Stimulated activated CD8-positive, alpha-beta memory T cell treated with anti-CD3 and anti-CD28 coated beads, Interleukin-15, amount 100 ng/mL, for 1 hour (primary cell): ENCODE results near the gene KCNG2.

Experiments
- DNase-seq: peaks from one replicate; pipeline ENCODE4 v3.0.0-alpha.2; 2020; ENCODE audit warnings: low read depth

KCNG2 gene

GRCh38 chr18:79784965-79785770 is 12.6 kb upstream of the KCNG2 start:
- no peak for DNase-seq

DNA sequence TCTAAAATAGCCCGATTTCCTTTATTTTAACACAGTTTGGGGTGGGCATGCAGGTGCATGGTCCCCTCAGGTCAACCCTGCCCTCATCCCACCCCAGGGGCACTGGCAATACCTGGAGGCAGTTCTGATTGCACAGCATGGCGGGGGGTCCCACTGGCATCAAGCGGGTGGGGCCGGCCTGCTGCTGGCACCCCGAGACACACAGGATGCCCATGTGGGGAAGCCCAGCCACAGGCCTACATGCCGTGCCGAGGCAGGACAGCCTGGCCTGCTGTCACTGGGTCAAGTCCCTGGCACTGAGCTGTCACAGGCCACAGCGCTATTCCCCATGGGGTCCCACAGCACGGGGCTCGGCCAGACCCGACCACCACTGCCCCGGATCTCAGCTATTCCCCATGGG is 11.9 kb upstream of the KCNG2 start:
- no peak for DNase-seq

- DNase-seq = no peak
Observed at GRCh38 chr18:79786304-79786703, 11.4 kb upstream of the KCNG2 start.

- no peak for DNase-seq
Observed at GRCh38 chr18:79786786-79787526, 10.8 kb upstream of the KCNG2 start.

- DNase-seq = no peak
Observed at GRCh38 chr18:79787527-79787864, 10.2 kb upstream of the KCNG2 start.

DNA sequence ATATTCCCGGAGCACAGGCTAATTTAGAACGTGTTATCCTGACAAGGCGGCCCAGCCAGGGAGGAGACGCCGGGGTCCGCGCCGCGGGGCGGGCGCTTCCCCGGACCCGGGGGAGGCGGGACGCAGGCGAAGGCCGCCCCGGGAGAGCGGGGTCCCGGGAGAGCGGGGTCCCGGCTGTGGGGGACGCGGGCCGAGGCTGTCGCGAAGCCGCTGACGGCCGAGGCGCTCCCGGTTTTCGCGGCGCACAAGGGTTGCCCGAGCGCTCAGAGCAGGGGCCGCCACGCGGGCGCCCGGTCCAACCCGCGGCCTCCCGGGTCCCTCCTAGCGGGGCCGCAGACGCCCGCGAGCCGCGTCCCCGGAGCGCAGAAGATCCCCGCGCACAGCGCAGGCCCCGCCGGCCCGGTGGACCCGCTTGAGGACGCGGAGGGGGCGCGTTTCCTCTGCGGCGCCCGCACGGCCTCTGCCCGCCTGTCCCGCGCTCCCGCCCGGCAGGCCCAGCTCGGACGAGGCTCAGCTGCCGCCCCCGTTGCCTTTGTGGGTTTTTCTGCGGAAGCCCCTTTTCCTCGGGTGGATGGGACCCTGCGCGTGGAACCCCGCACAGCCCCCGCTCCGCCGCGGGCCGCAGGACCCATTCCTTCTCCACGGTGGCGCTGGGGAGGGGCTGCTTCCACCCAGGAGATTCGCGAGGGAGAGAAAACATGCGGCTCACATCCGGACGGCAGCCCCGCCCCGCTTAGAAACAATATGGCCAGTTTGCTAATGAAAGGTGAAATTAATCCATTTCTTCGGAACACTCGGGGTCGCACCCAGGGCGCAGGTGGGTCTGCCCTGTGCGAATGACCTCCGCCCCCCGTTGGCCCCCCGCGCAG is 9.6 kb upstream of the KCNG2 start:
- no peak for DNase-seq

GRCh38 chr18:79788734-79789085 is 9.0 kb upstream of the KCNG2 start:
- DNase-seq = no peak

GRCh38 chr18:79789091-79789891 is 8.4 kb upstream of the KCNG2 start:
- no peak for DNase-seq

DNA sequence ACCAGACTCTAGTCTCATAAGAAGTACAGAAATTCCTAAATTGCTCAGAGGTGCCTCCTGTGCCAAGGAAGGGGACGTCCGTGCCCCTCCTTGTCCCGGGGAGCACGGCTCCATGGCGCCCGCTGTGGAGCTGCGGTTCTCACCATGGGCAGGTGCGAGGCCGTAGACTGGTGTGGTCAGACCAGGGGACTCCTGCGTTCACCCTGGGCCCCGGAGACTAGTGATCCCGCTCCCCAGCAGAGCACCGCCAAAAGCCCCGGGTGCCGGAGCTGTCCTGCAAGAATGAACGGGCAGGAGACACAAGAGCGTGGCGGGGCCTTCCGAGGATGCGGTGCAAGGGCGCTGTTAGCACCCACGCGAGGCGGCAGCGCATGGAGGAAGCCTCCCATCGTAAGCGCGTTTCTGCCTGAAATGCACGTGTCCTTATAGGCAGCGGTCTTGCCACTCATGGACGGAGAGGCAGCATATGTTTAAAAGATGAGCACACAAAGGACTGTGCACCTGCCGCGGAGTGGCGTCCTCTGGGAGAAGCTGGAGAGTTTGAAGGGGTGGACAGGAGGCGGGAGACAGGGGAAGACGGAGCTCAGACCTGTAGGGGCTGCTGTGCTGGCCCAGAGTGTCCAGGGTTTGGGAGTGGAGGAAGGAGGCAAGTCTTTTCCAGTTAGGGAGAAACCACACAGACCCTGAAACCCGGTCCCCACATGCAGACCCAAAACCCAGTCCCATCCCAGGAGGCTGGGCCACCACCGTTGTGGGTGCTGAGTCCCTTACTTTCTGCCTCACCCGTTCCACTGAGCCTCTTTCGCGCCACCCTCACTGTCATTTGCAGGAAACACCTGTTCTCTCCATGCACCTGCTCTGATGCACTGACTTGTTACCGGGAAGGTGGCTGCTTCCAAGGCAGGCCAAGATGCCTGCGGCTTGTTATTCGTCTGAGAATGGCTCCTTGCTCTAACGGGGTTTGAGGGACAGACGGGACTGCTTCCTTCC is 7.5 kb upstream of the KCNG2 start:
- no peak for DNase-seq

DNA sequence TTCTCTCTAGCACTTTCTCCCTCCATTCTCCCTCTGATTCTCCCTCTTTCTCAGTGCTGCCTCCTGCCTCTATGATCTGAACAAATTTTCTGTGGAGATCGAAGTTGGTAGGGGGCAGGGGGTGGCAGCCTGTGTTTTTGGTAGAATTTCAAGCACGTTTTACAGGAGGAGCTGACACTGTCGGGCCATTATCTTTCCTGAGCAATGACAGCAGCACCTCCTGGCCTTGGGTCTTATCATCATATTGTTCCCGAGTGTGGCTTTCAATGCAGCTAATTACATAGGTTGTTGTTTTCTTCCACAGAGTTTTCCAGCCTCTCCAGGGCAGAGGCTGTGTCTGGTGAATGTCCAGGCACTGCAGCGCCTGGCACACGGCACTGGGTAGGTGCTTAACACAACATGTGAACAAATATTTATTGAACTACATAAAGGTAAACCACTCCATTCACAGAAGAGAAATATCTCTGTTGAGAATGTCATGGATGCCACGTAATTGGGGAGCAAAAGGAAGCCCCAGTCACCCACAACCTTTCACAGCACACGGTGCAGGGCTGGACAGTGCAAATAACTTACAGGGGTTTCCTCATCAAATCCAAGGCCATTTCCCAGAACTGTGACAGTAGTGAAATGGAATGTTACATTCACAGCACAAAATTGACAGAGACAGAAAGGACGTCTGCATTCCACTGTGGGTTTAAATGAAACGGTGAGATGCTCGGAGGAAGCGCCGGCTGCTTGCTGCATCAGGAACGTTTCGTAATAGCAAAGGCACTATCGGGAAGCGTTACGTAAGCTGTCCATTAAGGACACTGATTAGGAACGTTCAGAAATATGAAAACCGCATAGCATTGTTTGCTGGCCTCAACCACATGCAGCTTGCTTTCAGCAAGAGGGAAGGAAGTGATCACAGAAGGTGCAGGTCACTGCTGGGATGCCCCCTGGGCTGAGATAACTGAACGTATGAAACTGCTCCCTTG is 6.5 kb upstream of the KCNG2 start:
- DNase-seq = no peak

DNA sequence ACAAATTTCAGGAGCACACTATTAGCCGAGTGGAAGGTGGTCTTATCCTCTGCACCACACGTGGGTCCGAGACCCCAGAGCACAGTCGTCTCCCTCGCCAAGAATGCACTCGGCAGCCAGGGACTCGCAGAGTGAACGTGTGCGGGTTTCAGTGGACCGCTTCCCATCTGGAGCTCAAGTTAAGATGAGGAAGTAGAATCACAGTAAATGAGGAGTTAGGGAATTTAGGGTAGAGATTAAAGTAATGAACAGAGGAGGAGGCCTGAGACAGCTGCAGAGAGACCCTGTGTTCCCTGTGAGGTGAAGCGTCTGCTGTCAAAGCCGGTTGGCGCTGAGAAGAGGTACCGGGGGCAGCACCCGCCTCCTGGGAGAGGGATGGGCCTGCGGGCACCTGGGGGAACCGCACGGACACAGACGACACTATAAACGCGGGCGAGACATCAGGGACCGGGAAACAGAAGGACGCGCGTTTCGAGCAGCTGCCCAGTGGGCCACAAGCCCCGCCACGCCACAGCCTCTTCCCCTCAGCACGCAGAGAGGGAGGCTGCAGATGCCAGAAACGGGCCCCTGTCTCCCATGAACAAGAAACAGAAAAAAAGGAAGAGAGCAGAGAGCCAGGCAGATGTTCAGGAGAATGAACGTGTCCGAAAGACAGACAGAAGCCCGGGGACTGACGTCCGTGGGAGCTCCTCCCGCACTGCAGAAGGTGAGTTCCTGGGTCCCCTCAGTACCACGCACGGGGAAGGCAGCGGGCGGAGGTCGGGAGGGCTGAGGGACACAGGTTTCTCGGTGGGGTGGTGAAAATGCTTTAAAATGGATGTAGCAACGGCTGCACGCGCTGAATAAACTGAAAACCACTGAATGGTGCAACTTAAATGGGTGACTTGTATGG is 5.4 kb upstream of the KCNG2 start:
- no peak for DNase-seq

GRCh38 chr18:79792988-79793355 is 4.8 kb upstream of the KCNG2 start:
- DNase-seq = no peak

DNA sequence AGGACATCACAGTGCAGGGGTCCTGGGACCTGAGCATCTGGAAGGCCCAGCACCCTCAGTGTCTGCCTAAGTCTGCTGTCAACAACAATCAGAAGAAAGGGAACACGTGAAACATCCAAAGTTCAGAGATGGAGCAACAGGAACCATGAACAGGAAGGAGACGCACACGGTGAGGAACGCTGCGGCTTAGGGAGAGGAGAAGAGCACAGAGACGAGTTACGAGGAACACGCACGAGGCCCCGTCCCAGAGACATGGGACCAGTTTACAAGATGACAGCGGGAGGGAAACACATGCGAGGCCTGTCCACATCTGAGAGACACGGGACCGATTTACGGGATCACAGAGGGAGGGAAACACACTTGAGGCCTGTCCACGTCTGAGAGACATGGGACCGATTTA is 2.9 kb upstream of the KCNG2 start:
- no peak for DNase-seq

DNA sequence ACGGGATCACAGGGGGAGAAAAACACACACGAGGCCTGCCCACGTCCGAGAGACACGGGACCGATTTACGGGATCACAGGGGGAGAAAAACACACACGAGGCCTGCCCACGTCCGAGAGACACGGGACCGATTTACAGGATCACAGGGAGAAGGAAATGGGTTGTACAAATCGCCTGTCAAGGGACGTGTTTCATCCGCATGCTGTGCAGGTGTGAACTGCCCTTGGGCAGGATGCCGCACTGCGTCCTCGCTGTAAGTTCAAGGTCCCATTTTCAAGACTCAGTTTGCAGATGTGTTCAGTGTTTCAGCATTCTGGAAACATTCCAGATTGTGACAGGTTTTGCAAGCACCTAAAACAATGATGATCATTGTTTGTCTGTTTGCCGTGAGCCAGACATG is 2.3 kb upstream of the KCNG2 start:
- DNase-seq = no peak

DNA sequence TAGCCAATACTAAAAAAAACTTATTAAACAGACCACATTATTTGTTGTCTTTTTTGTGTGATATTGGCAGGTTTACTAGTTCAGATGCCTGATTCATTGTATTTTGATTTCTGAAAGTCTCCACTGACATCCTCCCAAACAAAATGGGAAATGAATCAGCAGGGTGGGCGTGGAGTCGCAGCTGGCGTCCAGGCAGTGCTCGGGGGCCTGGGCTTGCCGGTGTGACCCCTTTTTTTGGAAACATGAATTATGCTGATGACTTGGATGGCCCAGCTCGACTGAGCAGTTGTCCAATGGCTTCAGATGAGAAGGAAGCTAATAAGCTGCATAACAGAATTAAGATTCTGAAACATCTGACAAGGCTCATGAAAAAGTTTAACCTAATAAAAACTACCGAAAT is 1.7 kb upstream of the KCNG2 start:
- no peak for DNase-seq

GRCh38 chr18:79796531-79797405 is 970 bp upstream of the KCNG2 start:
- no peak for DNase-seq

DNA sequence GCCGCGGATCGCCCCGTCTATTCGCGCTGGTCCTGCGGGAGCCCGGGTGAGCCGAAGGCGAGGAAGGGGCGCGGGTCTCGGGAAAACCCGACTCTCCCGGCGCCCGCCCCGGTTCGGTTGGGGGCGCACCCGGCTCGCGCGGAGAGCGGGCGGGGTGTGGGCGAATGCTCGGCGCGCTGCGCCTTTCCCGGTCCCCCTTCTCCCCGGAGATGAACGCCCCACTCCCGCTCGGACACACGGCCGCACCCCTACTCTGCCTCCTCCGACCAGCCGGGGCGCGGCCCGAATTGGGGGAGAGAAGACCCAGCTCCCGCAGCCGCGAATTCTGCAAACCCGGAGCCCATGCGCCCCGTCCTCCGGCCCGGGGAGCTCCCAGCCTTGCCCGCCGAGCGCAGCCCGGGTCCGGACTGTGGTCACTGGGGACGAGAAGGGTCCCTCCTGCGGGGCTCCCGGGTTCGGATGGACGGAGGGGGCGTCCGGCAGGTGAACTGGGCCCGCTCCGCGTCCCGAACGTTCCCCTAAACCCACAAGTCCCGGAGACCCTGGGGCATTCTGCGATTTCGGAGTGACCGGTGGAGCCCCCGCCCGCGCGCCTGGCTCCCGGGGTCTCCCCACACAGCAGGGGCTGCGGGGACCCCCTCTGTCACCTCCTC is 734 bp downstream of the KCNG2 start:
- no peak for DNase-seq
